Common myeloid progenitor, CD34-positive (primary cell): ENCODE measurements around the gene LRP1B.

ENCODE experiments used
- CTCF ChIA-PET: fragments of 350-600 bp; sonication (Branson Sonifier 250); formaldehyde crosslinking; loops from one replicate; lab custom pipeline; 2021; ENCODE audit warnings: antibody characterized with exemption; lab: Charles Lee
- POLR2A ChIA-PET: fragments of 350-600 bp; sonication (Branson Sonifier 250); formaldehyde crosslinking; loops from one replicate; lab custom pipeline; 2021; ENCODE audit warnings: antibody characterized with exemption; lab: Charles Lee
- DNase-seq, 3 donors: peaks; one replicate each; pipeline versions ENCODE4 v3.0.0 to v3.0.0-alpha.2; 2013
- H3K27ac ChIP-seq, 2 experiments: 1 replicate in 1 of 2; 2 replicates in 1 of 2; pipeline ENCODE4 v1.7.0; 2013; ENCODE audit warnings: inconsistent platforms in 2 of 2, low read length in 2 of 2, mild to moderate bottlenecking in 2 of 2, low read depth in 1 of 2, moderate library complexity in 1 of 2; ENCODE audit not compliant: severe bottlenecking in 2 of 2, insufficient read depth in 1 of 2, poor library complexity in 1 of 2
- H3K27me3 ChIP-seq, 5 experiments: replicated peaks in 2 of 5; 1 replicate in 3 of 5; 2 replicates in 2 of 5; pipeline versions ENCODE4 v1.6.1 to v1.7.0; 2013; ENCODE audit warnings: low read length in 4 of 5, mild to moderate bottlenecking in 2 of 5, moderate library complexity in 2 of 5, inconsistent platforms in 1 of 5; ENCODE audit not compliant: insufficient read depth in 5 of 5, control insufficient read depth in 4 of 5
- H3K36me3 ChIP-seq, 4 experiments: 1 replicate in 2 of 4; 2 replicates in 2 of 4; pipeline versions ENCODE4 v1.6.1 to v1.7.0; 2013; ENCODE audit warnings: low read length in 3 of 4, control low read depth in 1 of 4, mild to moderate bottlenecking in 1 of 4; ENCODE audit not compliant: control insufficient read depth in 4 of 4, insufficient read depth in 4 of 4
- H3K4me1 ChIP-seq, 4 experiments: 1 replicate in 3 of 4; 2 replicates in 1 of 4; pipeline versions ENCODE4 v1.6.1 to v1.7.1; 2013; ENCODE audit warnings: low read length in 3 of 4, mild to moderate bottlenecking in 3 of 4, control low read depth in 1 of 4, inconsistent platforms in 1 of 4, moderate library complexity in 1 of 4; ENCODE audit not compliant: control insufficient read depth in 4 of 4, insufficient read depth in 4 of 4; ENCODE audit errors: control extremely low read depth in 1 of 4
- H3K4me3 ChIP-seq, 7 experiments: 1 replicate in 4 of 7; 2 replicates in 3 of 7; pipeline versions ENCODE4 v1.5.1 to v1.7.0; 2013; ENCODE audit warnings: mild to moderate bottlenecking in 7 of 7, low read length in 6 of 7, moderate library complexity in 6 of 7, inconsistent platforms in 2 of 7, low read depth in 2 of 7, control low read depth in 1 of 7; ENCODE audit not compliant: insufficient read depth in 4 of 7, control insufficient read depth in 1 of 7; ENCODE audit errors: extremely low read depth in 1 of 7
- H3K9me3 ChIP-seq, 5 experiments: 1 replicate in 4 of 5; 2 replicates in 1 of 5; pipeline versions ENCODE4 v1.6.1 to v1.7.1; 2013; ENCODE audit warnings: low read length in 4 of 5, mild to moderate bottlenecking in 2 of 5, inconsistent platforms in 1 of 5, low read depth in 1 of 5, moderate library complexity in 1 of 5; ENCODE audit not compliant: control insufficient read depth in 4 of 5, insufficient read depth in 2 of 5; ENCODE audit errors: control extremely low read depth in 1 of 5
- WGBS: methylation state at CpG from one replicate; pipeline ENCODE4 v1.1.5; 2013; ENCODE audit not compliant: insufficient coverage; 5-methylcytosine and 5-hydroxymethylcytosine counted together

The LRP1B gene

DNA sequence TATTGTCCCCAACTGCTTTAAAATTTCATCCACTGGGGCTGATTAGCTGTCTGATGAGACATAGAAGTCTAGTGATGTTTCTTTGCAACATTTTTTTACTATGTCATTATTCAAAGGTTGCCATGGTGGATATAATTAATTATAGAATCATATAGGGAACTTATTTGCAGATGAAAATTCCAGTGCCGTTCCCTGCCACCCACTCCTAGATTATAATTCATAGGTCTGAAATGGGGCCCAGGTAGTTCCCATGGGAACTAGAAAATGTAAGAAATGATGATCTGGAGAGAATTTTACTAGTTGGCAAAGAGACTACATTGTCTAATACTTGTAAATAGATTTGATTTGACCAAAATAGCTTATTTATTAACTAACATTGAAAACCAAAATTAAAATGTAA lies 1854.2 kb downstream of the LRP1B start:
- Histone ChIP-seq H3K27ac (no peak overlapping the region), H3K4me3 (no peak overlapping the region), H3K27me3 (no peaks in the 10 kb centered on the region), H3K36me3 (no peaks in the 10 kb centered on the region), H3K4me1 (no peaks in the 10 kb centered on the region), H3K9me3 (no peaks in the 10 kb centered on the region)
- DNase-seq, result no peak
- CTCF ChIA-PET, result no interaction called here
- WGBS, result 100% methylated on average over 1 of the region's 1 CpG
- POLR2A ChIA-PET, result no interaction called here

DNA sequence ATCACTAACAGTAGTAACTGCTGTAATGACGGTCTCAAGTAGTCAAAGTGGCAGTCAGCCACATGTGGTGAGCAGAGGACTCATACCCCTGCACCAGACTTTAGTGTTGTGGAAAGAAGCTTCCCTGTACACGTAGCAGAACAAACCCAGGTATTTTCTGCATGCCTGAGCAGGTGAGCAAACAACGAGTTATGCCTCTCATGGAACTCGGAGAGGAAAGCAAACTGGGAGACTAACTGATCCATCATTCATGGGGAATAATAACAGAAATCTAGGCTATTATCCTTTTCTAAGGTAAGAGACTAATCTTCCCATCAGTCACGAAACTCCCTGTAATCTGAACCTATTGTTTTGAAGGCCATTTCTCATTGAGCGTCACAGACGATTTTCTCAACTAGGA lies 1855.4 kb downstream of the LRP1B start:
- CTCF ChIA-PET, result no interaction called here
- no peaks in the 10 kb centered on the region for H3K36me3 ChIP-seq
- 95% methylated on average over 4 of the region's 7 CpGs for WGBS
- no peak overlapping the region for H3K4me3 ChIP-seq
- POLR2A ChIA-PET, result no interaction called here
- DNase-seq, result no peak
- no peaks in the 10 kb centered on the region for H3K4me1 ChIP-seq
- H3K27me3 ChIP-seq, result no peaks in the 10 kb centered on the region
- no peaks in the 10 kb centered on the region for H3K9me3 ChIP-seq
- no peak overlapping the region for H3K27ac ChIP-seq

DNA sequence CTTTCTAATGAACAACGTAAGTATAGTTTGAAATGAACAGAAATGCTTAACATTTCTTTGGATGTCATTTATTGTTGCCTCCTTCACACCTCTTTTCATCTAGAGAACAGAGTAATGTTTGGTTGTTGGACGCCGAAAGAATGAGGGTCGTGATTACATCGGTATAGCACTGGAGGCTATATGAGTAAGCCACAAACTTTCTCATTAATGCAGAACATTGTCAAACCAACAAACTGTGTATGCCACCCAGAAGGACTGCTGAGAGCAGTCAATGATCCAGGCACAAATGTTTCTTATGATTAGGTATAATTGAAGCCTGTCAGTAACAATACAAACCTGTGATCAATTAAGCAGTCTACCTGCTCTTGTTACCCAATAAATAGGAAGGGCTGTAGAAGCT lies 1855.9 kb downstream of the LRP1B start:
- CTCF ChIA-PET, result interaction anchor here (1.3 kb wide), 1 partner anchor 79 kb away, joined by 3 read pairs; no protein-coding TSS in a partner anchor
- Histone ChIP-seq H3K27ac (no peak overlapping the region), H3K4me3 (no peak overlapping the region), H3K36me3 (no peaks in the 10 kb centered on the region), H3K4me1 (no peaks in the 10 kb centered on the region), H3K27me3 (no peaks in the 10 kb centered on the region), H3K9me3 (no peaks in the 10 kb centered on the region)
- no peak for DNase-seq
- 96% methylated on average over 4 of the region's 5 CpGs for WGBS
- POLR2A ChIA-PET, result no interaction called here

DNA sequence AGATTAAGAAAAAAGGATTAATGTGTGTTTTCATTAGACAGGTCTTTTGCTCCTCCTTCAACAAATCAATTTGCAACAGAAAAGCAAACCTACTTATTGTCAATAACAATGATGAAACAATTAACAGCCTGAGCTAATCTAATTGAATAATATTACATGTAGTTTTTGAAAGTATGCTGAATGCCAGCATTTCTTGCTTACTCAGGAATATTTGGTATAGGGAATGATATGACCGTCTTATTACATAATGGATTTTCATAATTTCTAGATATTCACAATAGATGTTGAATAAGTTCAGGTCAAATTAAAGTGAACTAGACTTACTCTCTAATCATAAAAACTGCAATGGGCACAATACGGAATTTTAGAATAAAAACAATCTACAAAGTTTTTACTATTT lies 1856.9 kb downstream of the LRP1B start:
- H3K36me3 ChIP-seq, result no peaks in the 10 kb centered on the region
- DNase-seq, result no peak
- H3K9me3 ChIP-seq, result no peaks in the 10 kb centered on the region
- no peak overlapping the region for H3K27ac ChIP-seq
- ChIA-PET CTCF (interaction anchor here (1.3 kb wide), 1 partner anchor 78 kb away, joined by 3 read pairs; no protein-coding TSS in a partner anchor), POLR2A (no interaction called here)
- no peaks in the 10 kb centered on the region for H3K27me3 ChIP-seq
- WGBS, result no CpG with 5 or more reads among the region's 2 CpGs
- no peak overlapping the region for H3K4me3 ChIP-seq
- no peaks in the 10 kb centered on the region for H3K4me1 ChIP-seq

DNA sequence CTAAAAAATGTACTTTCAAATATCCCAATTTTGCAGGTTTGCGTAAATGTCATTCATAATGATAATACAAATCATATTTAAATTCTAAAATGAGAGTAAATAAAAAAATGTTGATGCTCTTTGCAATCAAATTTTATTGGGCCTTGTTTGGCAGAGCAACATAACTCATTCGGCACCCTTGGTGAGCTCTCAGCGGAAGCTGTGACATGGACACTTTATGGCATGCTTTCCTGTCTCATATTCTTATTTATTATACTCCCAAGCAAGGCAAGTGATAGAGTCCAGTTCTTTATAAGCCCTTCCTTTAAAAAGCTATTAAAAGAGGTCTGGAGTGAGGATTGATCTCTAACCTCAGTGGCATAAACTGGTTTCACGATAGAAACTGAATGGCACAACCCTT lies 1857.4 kb downstream of the LRP1B start:
- Histone ChIP-seq H3K27me3 (no peaks in the 10 kb centered on the region), H3K27ac (no peak overlapping the region), H3K36me3 (no peaks in the 10 kb centered on the region), H3K9me3 (no peaks in the 10 kb centered on the region), H3K4me1 (no peaks in the 10 kb centered on the region), H3K4me3 (no peak overlapping the region)
- ChIA-PET POLR2A (no interaction called here), CTCF (interaction anchor here (1.3 kb wide), 1 partner anchor 77 kb away, joined by 3 read pairs; no protein-coding TSS in a partner anchor)
- 95% methylated on average over 3 of the region's 4 CpGs for WGBS
- no peak for DNase-seq

DNA sequence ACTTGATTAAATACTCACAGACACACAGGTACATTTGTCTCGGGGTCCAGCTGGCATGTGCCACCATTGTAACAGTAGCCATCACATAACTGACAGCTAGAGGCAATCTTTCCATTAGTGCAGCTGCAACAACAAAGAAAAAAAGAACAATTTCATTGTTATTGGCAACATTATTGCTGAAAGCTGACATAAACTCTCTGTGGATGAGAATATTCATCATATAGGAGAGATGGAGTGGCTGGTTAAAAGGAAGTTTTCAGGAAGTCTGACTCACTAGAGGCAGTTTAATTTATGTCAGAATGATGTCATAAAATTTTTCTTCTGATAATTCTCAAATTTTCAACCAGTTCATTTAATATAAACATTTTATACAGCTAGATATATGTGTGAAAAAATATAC lies 1860.6 kb downstream of the LRP1B start:
- POLR2A ChIA-PET, result no interaction called here
- no peaks in the 10 kb centered on the region for H3K4me1 ChIP-seq
- 100% methylated on average over 1 of the region's 1 CpG for WGBS
- H3K27ac ChIP-seq, result no peak overlapping the region
- no peak for DNase-seq
- CTCF ChIA-PET, result no interaction called here
- H3K36me3 ChIP-seq, result no peaks in the 10 kb centered on the region
- no peaks in the 10 kb centered on the region for H3K9me3 ChIP-seq
- no peak overlapping the region for H3K4me3 ChIP-seq
- no peaks in the 10 kb centered on the region for H3K27me3 ChIP-seq

DNA sequence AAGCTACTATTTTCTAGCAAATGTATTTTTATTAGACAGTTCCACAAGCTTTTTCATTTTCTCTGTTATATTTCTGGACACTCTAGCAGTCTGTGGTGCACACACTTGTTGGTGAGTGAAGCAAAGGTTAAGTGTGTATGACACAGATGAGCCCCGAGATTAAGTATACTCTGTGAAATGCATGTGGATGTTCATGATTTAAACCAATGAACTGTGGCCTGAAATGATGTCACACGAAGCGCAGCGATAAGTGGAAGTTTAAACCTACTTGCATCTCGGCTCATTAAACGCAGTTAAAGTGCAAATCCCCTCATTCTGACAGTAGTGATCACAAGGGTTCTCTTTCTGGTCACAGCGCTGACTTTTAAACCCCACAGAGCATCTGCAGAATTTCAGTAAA lies 1861.8 kb downstream of the LRP1B start:
- H3K4me1 ChIP-seq, result no peaks in the 10 kb centered on the region
- H3K4me3 ChIP-seq, result no peak overlapping the region
- WGBS, result 93% methylated on average over 7 of the region's 7 CpGs
- H3K9me3 ChIP-seq, result no peaks in the 10 kb centered on the region
- no peak for DNase-seq
- H3K27me3 ChIP-seq, result no peaks in the 10 kb centered on the region
- no peaks in the 10 kb centered on the region for H3K36me3 ChIP-seq
- POLR2A ChIA-PET, result no interaction called here
- CTCF ChIA-PET, result no interaction called here
- H3K27ac ChIP-seq, result no peak overlapping the region
